SK-N-SH (cell line): Measurements from ENCODE around the gene CCDC78. TPM values are rescaled to one million over a fixed set of nuclear protein-coding genes. Genes with fewer than 3 reads are reported as not detected.

Experiments
- CTCF ChIA-PET: fragments of 300-600, 350-600 bp; formaldehyde crosslinking; extraction: SDS; loops from one replicate; lab custom pipeline; 2021; lab: Yijun Ruan, JAX
- POLR2A ChIA-PET: fragments of 350-600 bp; sonication (Branson Sonifier 250); formaldehyde crosslinking; extraction: SDS; loops from one replicate; lab custom pipeline; 2020; ENCODE audit warnings: antibody characterized with exemption, inconsistent platforms; lab: Yijun Ruan, JAX
- DNase-seq: peaks from one replicate; pipeline ENCODE4 v3.0.0; 2012
- H2AFZ ChIP-seq: fragments of 200-600 bp; sonication (generic); 2 replicates; pipeline ENCODE4 v1.8.1; 2016; ENCODE audit warnings: antibody characterized with exemption, mild to moderate bottlenecking, low read depth
- H3F3A ChIP-seq: fragments of 200-600 bp; sonication (generic); replicated peaks from 2 replicates; pipeline ENCODE3; 2016; ENCODE audit warnings: antibody characterized with exemption, mild to moderate bottlenecking; ENCODE audit not compliant: insufficient read depth
- H3K27ac ChIP-seq, 2 experiments: fragments of 200-500 bp in 1 of 2; fragments of 200-600 bp in 1 of 2; sonication (Bioruptor generic) in 1 of 2; sonication (generic), shearing (Covaris generic) in 1 of 2; 2 replicates each; pipeline versions ENCODE4 v1.5.1 to v1.6.1; 2014 to 2016; ENCODE audit warnings: low read depth in 2 of 2, inconsistent platforms in 1 of 2, low read length in 1 of 2, mild to moderate bottlenecking in 1 of 2, mixed read lengths in 1 of 2
- H3K27me3 ChIP-seq: fragments of 200-600 bp; sonication (generic), shearing (Covaris generic); 2 replicates; pipeline ENCODE4 v1.6.1; 2016; ENCODE audit warnings: mixed run types; ENCODE audit not compliant: insufficient read depth
- H3K36me3 ChIP-seq, 2 experiments: fragments of 200-500 bp in 1 of 2; fragments of 200-600 bp in 1 of 2; sonication (Bioruptor generic) in 1 of 2; sonication (generic) in 1 of 2; replicated peaks in 1 of 2; 2 replicates each; pipeline versions ENCODE3 to v1.5.1; 2014 to 2016; ENCODE audit warnings: low read length in 1 of 2, mild to moderate bottlenecking in 1 of 2; ENCODE audit not compliant: insufficient read depth in 2 of 2, control insufficient read depth in 1 of 2
- H3K4me1 ChIP-seq, 2 experiments: fragments of 200-500 bp in 1 of 2; fragments of 200-600 bp in 1 of 2; sonication (Bioruptor generic) in 1 of 2; sonication (generic), shearing (Covaris generic) in 1 of 2; 2 replicates each; pipeline versions ENCODE4 v1.5.1 to v1.6.1; 2014 to 2016; ENCODE audit warnings: low read depth in 1 of 2, low read length in 1 of 2, mixed run types in 1 of 2; ENCODE audit not compliant: insufficient read depth in 2 of 2, control insufficient read depth in 1 of 2
- H3K4me2 ChIP-seq: fragments of 200-600 bp; sonication (generic), shearing (Covaris generic); 2 replicates; pipeline ENCODE4 v1.6.1; 2017; ENCODE audit warnings: mixed run types
- H3K4me3 ChIP-seq, 2 experiments: fragments of 200-500 bp in 1 of 2; fragments of 200-600 bp in 1 of 2; sonication (Bioruptor generic) in 1 of 2; sonication (generic), shearing (Covaris generic) in 1 of 2; 2 replicates each; pipeline versions ENCODE4 v1.5.1 to v1.8.1; 2014 to 2016; ENCODE audit warnings: low read depth in 2 of 2, inconsistent platforms in 1 of 2, low read length in 1 of 2, mild to moderate bottlenecking in 1 of 2, mixed read lengths in 1 of 2, moderate library complexity in 1 of 2
- H3K79me2 ChIP-seq: fragments of 200-600 bp; sonication (generic); 2 replicates; pipeline ENCODE4 v1.8.1; 2017; ENCODE audit warnings: mild to moderate bottlenecking; ENCODE audit not compliant: insufficient read depth
- H3K9ac ChIP-seq: fragments of 200-600 bp; sonication (generic); 2 replicates; pipeline ENCODE4 v1.6.1; 2017; ENCODE audit warnings: mixed run types
- H3K9me2 ChIP-seq: fragments of 200-600 bp; sonication (generic); 2 replicates; pipeline ENCODE4 v1.6.1; 2017; ENCODE audit warnings: mixed run types
- H3K9me3 ChIP-seq: fragments of 200-600 bp; sonication (generic); 2 replicates; pipeline ENCODE4 v1.6.1; 2017; ENCODE audit warnings: mixed run types, mild to moderate bottlenecking, moderate library complexity
- H4K20me1 ChIP-seq: fragments of 200-600 bp; sonication (generic); 2 replicates; pipeline ENCODE4 v1.6.1; 2017; ENCODE audit warnings: mild to moderate bottlenecking, mixed run types; ENCODE audit not compliant: insufficient read depth
- MAX ChIP-seq: IDR thresholded peaks from 2 replicates; pipeline ENCODE4 v1.4.0; 2012; ENCODE audit warnings: low read depth
- NRF1 ChIP-seq: IDR thresholded peaks from 2 replicates; pipeline ENCODE4 v1.6.1; 2012; ENCODE audit warnings: low read depth, mild to moderate bottlenecking, low read length
- RCOR1 ChIP-seq: fragments of 150-350 bp; IDR thresholded peaks from 2 replicates; pipeline ENCODE4 v1.6.1; 2017; ENCODE audit warnings: antibody characterized with exemption, low read length
- RXRA ChIP-seq: IDR thresholded peaks from 2 replicates; pipeline ENCODE4 v1.4.0; 2012; ENCODE audit warnings: low read depth, mild to moderate bottlenecking, borderline replicate concordance
- TEAD4 ChIP-seq: IDR thresholded peaks from 2 replicates; pipeline ENCODE4 v1.4.0; 2012; ENCODE audit warnings: mild to moderate bottlenecking, borderline replicate concordance; ENCODE audit not compliant: insufficient read depth
- WGBS: methylation state at CpG from one replicate; pipeline ENCODE4 v1.1.6; 2017; ENCODE audit warnings: low lambda C conversion rate; 5-methylcytosine and 5-hydroxymethylcytosine counted together
- polyA plus RNA-seq, 3 experiments: library from polyadenylated mRNA; depleted of rRNA; stranded (reverse); fragments of >200 nt; gene quantifications; 2 replicates each; pipeline ENCODE4 v1.2.3, GENCODE V29; 2012
- TF ChIP-seq, protein P1 (sequence below): IDR thresholded peaks from 2 replicates; pipeline ENCODE4 v1.6.1; 2012; ENCODE audit warnings: mild to moderate bottlenecking, low read depth, low read length, moderate library complexity

Gene CCDC78
- polyA plus RNA-seq, 1 of the 3 experiments (the other 2 are of a cell fraction), result 15.4 TPM

DNA sequence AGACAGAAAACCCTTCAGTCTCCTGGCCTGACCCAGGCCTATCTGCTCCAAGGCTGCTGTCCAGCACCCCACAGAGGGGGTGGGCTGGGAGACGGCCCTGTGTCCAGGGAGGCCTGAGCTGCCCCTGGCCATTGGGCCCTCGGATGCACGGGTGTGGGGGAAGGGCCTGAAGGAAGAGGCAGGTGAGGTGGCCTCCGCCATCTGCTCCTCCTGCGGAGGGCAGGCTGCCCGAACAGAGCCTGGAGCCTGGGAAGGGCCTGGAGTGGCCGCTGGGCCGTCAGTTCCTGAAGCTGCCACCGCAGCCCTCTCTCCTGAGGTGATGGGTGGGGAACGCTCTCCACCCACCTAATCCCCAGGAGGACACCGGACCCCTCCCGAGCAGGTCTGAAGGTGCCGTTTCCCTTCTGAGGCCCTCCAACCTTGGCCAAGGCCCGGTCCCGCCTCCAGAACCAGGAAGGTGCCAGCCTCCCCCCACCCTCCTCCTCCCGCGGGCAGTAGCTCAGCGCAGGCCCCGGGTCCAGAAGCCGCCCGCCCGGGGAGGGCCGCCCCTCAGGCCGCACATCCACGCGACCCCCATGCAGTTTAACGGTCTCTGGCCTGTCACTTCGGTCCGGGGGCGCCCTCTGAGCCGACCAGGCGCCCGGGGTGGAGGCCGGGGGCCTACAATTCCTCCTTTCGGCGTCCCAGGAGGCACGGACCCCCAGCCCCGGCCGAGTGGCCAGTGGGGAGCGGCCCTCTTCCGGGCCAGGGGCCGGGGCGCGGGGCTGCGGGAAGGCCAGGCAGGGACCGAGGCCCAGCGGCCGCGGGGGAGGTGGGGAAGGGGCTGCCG lies 21.5 kb downstream of the CCDC78 start:
- Histone ChIP-seq H3K4me3 (peak overlapping the region; percentile 78 to 82), H3F3A (peaks cover 6% of the 10 kb centered on the region), H4K20me1 (peaks cover 49% of the 10 kb centered on the region), H3K36me3 (no peaks in the 10 kb centered on the region), H3K9ac (peak overlapping the region; percentile 85), H2AFZ (no peak overlapping the region), H3K27ac (peak overlapping the region; percentile 11 to 48; a peak in 2 of 4 replicates), H3K4me1 (peaks cover 5 to 27% of the 10 kb centered on the region in 2 experiments; a peak in 2 of 4 replicates), H3K9me3 (no peaks in the 10 kb centered on the region), H3K27me3 (no peaks in the 10 kb centered on the region), H3K4me2 (peak overlapping the region; percentile 95), H3K79me2 (peaks cover 49% of the 10 kb centered on the region), H3K9me2 (no peaks in the 10 kb centered on the region)
- CTCF ChIA-PET, result interaction anchor here (0.5 to 22.4 kb wide), 9 partner anchors 8 to 80 kb away, joined by 3 to 358 read pairs (median 4); partner anchors contain the start of genes ANTKMT, CCDC78, CIAO3 and HAGHL
- POLR2A ChIA-PET, result interaction anchor here (1.7 to 2.0 kb wide), 2 partner anchors 14 to 24 kb away, joined by 5 to 7 read pairs; partner anchors contain the start of gene WDR24
- DNase-seq, result peak; percentile 74
- WGBS, result 21% methylated on average over 21 of the region's 50 CpGs
- TF ChIP-seq NRF1 (no peak), TEAD4 (no peak), MAX (no peak)
- TF ChIP-seq, protein P1, sequence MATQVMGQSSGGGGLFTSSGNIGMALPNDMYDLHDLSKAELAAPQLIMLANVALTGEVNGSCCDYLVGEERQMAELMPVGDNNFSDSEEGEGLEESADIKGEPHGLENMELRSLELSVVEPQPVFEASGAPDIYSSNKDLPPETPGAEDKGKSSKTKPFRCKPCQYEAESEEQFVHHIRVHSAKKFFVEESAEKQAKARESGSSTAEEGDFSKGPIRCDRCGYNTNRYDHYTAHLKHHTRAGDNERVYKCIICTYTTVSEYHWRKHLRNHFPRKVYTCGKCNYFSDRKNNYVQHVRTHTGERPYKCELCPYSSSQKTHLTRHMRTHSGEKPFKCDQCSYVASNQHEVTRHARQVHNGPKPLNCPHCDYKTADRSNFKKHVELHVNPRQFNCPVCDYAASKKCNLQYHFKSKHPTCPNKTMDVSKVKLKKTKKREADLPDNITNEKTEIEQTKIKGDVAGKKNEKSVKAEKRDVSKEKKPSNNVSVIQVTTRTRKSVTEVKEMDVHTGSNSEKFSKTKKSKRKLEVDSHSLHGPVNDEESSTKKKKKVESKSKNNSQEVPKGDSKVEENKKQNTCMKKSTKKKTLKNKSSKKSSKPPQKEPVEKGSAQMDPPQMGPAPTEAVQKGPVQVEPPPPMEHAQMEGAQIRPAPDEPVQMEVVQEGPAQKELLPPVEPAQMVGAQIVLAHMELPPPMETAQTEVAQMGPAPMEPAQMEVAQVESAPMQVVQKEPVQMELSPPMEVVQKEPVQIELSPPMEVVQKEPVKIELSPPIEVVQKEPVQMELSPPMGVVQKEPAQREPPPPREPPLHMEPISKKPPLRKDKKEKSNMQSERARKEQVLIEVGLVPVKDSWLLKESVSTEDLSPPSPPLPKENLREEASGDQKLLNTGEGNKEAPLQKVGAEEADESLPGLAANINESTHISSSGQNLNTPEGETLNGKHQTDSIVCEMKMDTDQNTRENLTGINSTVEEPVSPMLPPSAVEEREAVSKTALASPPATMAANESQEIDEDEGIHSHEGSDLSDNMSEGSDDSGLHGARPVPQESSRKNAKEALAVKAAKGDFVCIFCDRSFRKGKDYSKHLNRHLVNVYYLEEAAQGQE, result peak; percentile 91

GRCh38 chr16:704047-704446 lies 22.2 kb downstream of the CCDC78 start:
- no peak overlapping the region for H2AFZ ChIP-seq
- H4K20me1 ChIP-seq, result peaks cover 56% of the 10 kb centered on the region
- peaks cover 55% of the 10 kb centered on the region for H3K79me2 ChIP-seq
- H3K9ac ChIP-seq, result 0 out of 2 replicates have a peak overlapping the region, but pooled peaks have one; percentile 85
- H3K4me2 ChIP-seq, result peak overlapping the region; percentile 95
- WGBS, result 79% methylated on average over 6 of the region's 7 CpGs
- H3K27ac ChIP-seq, result peak overlapping the region in 1 of 2 experiments; percentile 11; a peak in 2 of 4 replicates
- CTCF ChIA-PET, result interaction anchor here (0.5 to 22.4 kb wide), 9 partner anchors 9 to 77 kb away, joined by 3 to 358 read pairs (median 4); partner anchors contain the start of genes ANTKMT, CCDC78, CIAO3 and HAGHL
- peaks cover 4 to 20% of the 10 kb centered on the region in 2 experiments; a peak in 1 of 4 replicates for H3K4me1 ChIP-seq
- no peaks in the 10 kb centered on the region for H3K27me3 ChIP-seq
- POLR2A ChIA-PET, result interaction anchor here (1.7 to 2.0 kb wide), 2 partner anchors 14 to 24 kb away, joined by 5 to 7 read pairs; partner anchors contain the start of gene WDR24
- peaks cover 5% of the 10 kb centered on the region for H3F3A ChIP-seq
- peak overlapping the region; percentile 78 to 82; a peak in 3 of 4 replicates for H3K4me3 ChIP-seq
- no peaks in the 10 kb centered on the region for H3K9me2 ChIP-seq
- TF ChIP-seq RCOR1 (no peak), RXRA (no peak)
- no peaks in the 10 kb centered on the region for H3K9me3 ChIP-seq
- no peak for DNase-seq
- no peaks in the 10 kb centered on the region for H3K36me3 ChIP-seq
